GM10847 (cell line): ENCODE results near the gene FCSK.

Experiments used
- POLR2A ChIP-seq: IDR thresholded peaks from 2 replicates; pipeline ENCODE4 v1.6.1; 2011; ENCODE audit not compliant: insufficient read length; ENCODE audit errors: extremely low read depth

The FCSK gene

GRCh38 chr16:70482624-70483023 is 28.2 kb downstream of the FCSK start:
- TF ChIP-seq POLR2A, result no peak

- TF ChIP-seq POLR2A, result no peak
These were observed 29.0 kb downstream of the FCSK start for GRCh38 chr16:70483426-70483825.

GRCh38 chr16:70484867-70485266 is 30.5 kb downstream of the FCSK start:
- TF ChIP-seq POLR2A, result no peak

- TF ChIP-seq POLR2A, result no peak
These were observed 35.9 kb downstream of the FCSK start for GRCh38 chr16:70490261-70490660.

GRCh38 chr16:70493802-70494201 is 39.4 kb downstream of the FCSK start:
- TF ChIP-seq POLR2A, result no peak

GRCh38 chr16:70494202-70494770 is 39.9 kb downstream of the FCSK start:
- no peak for TF ChIP-seq POLR2A

GRCh38 chr16:70494777-70495176 is 40.4 kb downstream of the FCSK start:
- no peak for TF ChIP-seq POLR2A

GRCh38 chr16:70495425-70496182 is 41.2 kb downstream of the FCSK start:
- no peak for TF ChIP-seq POLR2A

GRCh38 chr16:70496513-70496912 is 42.1 kb downstream of the FCSK start:
- TF ChIP-seq POLR2A, result no peak

- no peak for TF ChIP-seq POLR2A
These were observed 54.4 kb downstream of the FCSK start for GRCh38 chr16:70508752-70509151.

GRCh38 chr16:70510216-70510615 is 55.8 kb downstream of the FCSK start:
- TF ChIP-seq POLR2A, result no peak

- no peak for TF ChIP-seq POLR2A
These were observed 57.4 kb downstream of the FCSK start for GRCh38 chr16:70511833-70512232.

GRCh38 chr16:70512456-70512855 is 58.1 kb downstream of the FCSK start:
- TF ChIP-seq POLR2A, result no peak

- no peak for TF ChIP-seq POLR2A
These were observed 66.4 kb downstream of the FCSK start for GRCh38 chr16:70520612-70521297.

- TF ChIP-seq POLR2A, result no peak
These were observed 68.1 kb downstream of the FCSK start for GRCh38 chr16:70522216-70523075.
